NOMO-1 treated with dmso at 0.1 percent for 144 hours (cell line): Measurements from ENCODE around the gene ZNF629.

Experiments
- DNase-seq: peaks from one replicate; lab custom pipeline; 2025; ENCODE audit not compliant: unreplicated experiment; lab: John Stamatoyannopoulos, UW

Gene ZNF629

DNA sequence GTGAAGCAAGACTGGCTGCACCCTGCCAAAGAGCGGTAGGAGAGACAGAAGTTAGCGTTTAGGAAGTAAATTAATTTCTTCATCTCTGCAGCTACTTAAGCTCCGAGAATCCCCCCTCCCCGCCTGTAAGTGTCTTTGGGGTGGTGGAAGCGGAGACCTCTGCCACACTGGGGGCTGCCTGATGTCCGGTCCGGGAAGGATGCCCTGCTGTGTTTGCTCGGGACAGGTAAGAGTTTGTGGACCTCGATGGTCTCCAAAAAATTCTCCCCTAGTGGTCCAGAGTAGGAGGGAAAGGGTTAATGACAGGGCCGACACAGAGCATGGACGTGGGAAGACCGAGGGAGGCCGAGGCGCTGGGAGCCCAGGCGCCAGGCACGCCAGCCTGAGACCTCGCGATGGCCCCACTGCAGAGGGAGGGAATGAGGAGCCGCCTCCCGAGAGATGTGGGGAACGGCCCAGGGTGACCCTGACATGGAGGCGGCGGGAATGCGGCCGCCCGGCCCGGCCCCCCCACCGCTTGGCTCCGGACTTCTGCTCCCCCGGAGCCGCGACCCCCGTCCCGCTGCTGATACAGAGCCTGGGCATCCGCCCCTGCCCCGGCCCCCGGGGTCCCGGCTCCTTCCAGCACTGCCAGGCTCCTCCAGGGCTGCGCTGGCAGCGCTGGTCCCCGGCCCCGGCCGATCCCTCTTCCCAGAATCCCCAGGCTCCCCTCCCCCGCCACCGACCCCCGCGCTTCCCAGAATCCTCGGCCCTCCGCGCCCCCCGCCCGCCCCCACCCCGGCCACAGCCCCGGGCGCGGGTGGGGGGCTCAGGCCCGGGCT lies 680 bp downstream of the ZNF629 start:
- no peak for DNase-seq

DNA sequence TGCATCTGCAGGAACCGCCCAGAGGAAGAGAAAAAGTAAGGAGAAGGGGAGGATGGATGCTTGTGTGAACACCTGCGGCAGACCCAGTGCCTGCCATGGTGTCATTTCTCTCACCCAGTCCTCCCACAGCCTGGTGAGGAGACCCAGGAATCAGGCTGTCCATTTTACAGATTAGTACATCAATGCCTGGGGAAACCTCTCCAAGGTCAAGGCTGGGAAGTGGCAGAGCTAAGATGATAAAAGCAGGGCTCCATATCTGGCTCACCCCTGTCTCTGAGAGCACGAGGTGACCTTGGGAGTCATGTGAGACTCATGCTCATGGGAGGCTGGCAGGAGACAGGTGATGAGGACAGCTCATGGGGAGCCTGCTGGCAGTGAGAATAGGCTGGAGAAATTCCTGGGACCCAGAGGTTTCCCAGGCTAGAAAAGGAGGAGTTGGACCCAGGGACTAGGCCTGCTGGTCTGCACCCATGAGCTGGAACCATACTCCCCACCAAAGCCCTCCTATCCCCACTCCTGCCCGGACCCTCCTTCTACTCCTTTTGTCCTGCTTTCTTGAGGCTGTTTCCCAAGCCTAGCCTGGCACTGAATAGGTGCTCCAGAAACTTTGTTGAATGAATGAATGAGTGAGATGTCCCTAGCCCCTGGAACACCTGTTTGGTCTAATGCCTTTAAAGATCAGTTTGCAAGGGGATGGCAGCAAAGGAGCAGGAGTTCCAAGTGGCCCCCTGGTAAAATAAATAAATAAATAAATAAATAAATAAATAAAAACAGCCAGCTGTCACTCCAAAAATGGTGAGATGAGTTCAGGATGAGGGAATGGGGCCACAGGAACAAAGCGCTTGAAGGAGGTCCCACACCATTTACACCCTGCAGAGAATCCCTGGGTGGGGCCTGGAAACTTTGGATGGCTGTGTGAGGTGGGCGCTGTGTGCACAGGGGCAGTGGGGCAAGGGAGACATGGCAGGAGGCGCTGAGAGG lies 1.6 kb downstream of the ZNF629 start:
- DNase-seq, result no peak

DNA sequence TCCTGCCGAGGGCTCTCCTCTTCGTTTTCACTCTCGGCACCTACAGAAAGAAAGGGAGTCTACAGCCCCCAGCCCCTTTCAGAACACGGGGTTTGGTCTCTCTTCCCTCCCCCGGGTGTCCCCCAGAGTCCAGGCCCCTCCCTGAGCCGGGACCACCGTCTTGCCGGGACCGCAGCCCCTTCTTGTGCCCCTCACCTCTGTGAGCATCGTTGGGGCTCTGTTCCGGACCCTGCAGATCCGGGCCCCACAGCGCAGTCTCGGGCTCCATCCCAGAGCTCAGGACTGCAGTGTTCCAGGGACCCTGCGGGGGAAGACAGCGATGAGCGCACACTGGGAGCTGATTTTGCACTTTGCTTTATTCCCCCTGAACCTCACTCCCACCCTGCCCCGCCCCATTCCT lies 2.8 kb downstream of the ZNF629 start:
- DNase-seq, result no peak

DNA sequence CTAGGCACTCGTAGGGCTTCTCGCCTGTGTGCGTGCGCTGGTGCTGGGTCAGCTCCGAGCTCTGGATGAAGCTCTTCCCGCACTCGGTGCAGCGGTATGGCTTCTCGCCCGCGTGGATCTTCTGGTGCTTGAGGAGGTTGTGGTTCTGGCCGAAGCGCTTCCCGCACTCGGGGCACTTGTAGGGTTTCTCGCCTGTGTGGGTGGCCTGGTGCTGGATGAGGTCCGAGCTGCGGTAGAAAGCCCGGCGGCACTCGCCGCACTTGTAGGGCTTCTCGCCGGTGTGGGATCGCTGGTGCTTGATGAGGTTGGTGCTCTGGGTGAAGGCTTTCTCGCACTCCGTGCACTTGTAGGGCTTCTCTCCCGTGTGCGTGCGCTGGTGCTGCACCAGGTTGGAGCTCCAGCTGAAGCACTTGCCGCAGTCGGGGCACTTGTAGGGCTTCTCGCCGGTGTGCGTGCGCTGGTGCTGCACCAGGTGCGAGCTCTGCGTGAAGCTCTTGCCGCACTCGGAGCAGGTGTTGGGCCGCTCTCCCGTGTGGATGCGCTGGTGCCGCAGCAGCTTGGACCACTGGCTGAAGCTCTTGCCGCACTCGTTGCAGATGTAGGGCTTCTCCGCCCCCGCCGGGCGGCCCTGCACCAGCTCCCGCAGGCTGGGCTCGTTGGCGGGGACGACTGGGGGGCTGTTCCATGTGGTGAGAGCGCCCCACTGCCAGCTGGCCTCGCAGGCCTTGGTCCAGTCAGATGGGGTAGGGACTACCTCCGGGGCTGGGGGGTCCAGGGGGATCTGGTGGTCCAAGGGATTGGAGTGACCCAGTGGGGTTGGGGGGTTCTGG lies 3.5 kb downstream of the ZNF629 start:
- DNase-seq, result no peak

DNA sequence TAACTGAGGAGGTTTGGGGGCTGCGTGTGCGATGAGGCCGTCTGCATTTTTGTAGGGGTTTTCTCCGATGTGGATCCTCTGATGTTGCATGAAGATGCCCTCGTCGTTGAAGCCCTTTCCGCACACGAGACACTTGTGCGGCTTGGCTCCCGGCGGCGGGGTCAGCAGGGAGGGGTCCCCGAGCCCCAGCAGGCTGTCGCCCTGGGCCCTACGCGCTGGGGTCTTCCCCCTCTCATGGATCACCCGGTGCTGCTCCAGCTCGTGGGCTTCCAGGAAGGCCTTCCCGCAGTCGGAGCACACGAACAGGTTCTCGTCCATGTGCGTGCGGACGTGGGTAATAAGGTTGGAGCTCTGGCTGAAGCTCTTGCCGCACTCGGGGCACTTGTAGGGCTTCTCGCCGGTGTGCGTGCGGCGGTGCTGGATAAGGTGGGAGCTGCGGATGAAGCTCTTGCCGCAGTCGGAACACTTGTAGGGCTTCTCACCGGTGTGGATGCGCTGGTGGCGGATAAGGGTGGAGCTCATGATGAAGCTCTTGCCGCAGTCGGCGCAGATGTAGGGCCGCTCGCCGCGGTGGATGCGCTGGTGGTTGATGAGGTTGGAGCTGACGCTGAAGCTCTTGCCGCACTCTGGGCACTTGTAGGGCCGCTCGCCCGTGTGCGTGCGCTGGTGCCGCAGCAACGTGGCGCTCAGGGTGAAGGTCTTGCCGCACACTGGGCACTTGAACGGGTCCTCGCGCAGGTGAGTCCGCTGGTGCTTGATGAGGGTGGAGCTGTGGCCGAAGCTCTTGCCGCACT lies 4.3 kb downstream of the ZNF629 start:
- no peak for DNase-seq

DNA sequence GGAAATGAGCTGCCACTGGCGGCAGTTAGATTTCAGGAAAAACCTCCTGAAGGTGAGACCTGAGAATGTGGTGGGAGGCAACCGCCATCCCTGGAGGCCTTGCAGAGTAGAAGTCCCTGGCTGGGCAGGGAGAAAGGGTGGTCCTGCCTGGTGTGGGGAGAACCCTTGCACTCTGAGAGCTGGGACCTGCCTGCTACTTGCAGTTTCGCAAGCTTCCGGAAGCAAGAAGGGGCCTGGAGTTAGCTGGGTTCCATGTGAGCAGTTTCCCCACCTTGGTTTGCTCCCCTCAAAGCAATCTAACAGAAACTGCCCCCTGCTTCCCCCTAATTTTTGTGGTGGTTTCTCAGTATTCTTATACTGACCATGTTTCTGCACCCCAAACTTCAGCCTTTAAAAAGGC lies 6.5 kb downstream of the ZNF629 start:
- no peak for DNase-seq

DNA sequence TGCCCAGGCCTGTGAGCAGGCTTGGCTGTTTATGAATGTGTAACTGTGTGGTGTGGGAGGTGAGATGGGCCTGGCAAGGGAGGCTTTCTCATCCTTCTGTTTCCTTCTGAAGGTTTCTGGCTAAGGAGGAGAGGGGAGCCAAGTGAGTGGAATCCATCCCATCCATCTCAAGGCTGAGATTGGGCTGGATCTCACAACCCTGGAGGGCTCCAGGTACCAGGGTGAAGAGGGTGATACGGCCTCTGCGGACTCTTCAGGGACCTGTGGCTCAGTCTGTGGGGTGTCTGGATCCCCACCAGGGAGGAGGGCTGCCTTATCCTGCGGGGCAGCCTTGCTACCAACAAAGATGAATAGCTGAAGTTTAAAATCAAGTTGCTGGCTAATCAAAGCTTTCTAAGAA lies 7.0 kb downstream of the ZNF629 start:
- no peak for DNase-seq

DNA sequence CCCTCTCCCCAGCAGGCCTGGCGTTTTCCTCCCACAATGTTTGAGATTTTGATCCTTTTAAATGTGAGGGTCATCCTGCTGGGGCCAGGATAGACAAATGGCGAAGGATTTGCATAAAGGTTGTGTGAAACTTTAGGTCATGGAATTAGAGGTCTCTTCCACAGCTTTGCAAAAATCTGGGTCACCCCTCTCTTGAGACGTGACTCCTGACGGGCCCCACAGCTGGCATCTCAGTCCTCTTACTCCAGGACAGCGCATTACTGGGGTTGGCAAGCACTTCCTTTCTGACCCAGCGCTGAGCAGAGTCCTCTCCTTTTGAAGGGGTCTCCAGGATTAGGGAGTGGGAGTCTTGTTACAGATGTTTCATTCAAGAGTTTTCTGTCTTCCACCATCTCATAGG lies 7.4 kb downstream of the ZNF629 start:
- no peak for DNase-seq

DNA sequence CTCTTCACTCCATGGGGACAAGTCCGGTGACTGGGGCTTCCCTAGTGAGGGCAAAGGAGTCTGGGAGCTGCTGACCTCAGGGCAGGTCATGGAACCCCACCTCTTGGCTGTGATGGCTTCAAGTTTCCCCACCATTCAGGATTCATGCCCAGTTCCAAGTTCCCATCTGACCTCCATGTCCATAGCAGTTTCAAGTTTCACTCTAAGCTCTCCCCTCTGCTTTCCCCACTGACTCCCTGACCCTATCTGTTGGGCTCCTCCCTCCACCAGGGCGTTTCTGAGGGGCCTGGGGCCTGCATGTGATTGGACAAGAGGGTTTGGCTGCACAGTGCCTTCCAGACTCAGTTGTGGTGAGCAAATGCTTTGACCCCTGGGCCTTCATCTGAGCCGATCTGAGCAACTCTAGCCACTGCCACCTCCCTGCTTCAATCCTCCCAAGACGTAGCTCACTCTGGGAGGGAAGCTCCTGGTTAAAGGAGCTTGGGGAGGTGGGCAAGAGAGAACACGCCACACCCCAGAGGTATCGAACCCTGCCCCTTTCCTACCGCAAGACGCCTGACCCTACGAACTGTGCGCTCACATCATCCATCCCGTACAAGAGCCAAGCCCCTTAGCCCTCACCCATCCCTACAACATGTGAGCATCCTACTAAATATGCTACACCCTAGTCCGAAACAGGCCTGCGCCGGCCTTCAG lies 8.3 kb downstream of the ZNF629 start:
- DNase-seq, result no peak

DNA sequence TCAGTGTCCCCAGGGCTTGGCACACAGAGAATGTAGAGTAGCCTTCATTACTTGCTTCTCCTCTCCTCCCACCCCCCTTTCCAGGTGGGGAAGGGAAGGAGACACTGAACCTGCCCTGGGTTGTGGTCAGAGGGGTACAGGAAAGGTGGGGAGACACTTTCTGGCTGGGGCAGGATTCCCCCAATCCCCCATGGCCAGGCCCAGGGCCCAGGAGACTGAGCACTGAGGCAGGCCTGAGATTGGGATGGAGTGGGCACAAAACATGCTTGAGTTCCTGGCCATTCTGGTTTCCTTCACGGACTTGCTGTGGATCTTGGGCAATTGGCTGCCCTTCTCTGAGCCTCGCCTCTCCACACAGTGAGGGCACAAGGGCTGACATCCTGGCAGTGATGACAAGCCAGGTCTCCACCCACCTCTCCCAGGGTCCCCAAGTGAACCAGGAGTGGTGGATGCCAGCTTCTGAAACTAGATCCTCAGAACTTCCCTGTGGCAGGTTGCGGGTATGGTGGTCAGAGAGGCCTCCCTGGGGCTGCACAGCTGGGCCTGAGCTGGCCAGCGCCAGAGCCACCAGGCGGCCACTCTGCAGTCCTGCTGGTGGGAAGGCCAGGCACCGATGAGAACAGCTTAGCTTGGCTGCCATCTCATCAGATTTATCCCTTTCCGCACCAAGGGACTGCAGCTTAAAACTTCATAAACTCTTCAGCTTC lies 9.3 kb downstream of the ZNF629 start:
- no peak for DNase-seq

DNA sequence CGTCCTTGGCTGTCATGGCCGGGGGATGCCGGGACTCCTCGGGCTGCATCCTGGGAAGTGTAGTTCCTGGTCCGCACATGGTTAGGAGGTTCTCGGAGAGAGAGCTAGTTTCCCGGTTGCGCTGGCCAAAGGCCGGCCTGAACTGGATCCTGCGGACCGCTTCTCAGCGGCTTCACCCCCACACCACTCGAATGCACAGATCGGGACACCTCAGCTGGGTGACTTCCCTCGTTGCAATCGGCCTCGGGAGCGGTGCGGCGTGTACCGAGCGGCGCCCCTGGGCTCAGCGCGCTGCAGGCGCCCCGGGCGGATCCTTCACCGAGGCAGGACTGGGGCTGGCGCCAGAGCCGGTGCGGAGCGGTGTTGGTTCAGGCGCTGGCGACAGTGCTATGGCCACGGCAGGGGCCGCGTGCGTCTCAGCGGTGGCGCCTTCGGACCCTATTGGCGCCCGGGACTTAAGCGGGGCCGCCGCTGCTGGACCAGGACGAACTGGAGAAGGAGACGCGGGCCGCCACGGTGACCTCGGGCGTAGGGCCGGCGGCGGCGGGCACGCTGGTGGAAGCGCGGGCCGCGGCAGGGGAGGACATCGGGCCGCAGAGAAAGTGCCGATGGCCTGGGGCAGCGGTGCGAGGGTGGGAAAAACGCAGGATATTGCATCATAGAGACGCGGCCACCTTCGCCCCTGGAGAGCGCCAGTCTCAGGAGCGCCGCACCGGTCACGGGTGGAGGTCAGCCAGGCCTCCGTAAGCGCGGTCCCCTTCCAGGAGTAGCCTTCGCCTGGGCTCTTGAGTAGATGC lies 11.4 kb downstream of the ZNF629 start:
- peak; percentile 79 for DNase-seq

DNA sequence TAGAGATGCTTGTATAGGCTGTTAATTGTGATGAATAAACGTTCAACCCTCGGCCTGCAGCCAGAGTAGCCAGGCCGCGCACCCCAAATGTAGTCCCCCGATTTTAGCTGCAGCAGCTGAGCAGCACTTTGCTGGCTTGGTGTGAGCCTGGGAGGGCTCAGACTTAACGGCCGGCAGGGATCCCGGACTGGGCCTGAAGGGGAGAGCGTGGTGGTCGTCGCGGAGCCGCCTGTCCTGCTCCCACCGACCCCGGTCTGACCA lies 11.9 kb downstream of the ZNF629 start:
- DNase-seq, result no peak

DNA sequence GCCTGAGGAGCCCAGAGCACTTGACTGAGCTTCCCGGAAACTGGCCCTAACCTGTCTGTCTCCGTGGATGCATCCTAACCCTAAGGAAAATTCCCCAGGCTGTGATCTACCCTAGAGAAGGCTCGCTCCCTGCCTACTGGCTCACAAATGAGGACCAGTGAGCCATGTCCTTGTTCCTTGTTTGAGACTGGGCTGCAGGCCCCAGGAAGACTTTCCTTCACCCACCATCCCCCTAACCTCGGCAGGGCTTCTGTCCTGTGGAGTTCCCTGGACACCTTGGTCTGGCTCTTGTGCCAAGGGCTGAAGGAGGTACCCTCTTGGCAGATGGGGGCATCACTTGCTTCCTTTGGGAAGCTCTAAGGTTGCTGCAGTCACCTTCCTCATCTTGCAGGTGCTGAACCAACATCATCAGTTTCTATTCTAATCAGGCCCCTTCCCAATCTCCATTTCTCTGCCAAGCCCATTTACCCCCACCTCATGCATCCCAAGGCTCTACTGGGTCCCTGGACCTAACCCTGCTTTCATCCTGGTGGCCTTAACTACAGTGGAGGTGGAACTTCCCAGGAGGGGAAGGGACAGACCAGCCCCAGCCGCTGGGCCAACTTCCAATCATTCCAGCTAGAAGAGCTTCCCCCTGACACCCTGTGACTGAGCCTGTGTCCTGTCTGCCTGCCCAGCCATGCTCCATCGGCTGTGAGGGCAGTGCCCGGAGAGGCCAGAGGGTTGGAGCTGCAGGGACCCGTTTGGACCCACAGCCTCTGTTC lies 12.5 kb downstream of the ZNF629 start:
- DNase-seq, result no peak

DNA sequence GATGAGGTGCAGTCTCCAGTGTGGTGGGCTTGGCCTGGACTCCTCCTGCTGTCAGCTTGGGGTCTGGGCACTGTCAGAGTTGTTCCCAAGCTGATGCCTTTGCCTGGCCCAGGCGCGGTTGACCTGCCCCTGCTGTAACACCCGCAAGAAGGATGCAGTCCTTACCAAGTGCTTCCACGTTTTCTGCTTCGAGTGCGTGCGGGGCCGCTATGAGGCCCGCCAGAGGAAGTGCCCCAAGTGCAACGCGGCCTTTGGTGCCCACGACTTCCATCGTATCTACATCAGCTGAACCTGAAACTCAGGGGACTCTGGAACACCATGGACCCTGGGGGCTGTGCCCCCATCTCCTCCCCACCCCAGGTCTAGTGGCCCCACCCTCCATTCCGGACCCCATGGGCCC lies 13.2 kb downstream of the ZNF629 start:
- no peak for DNase-seq

DNA sequence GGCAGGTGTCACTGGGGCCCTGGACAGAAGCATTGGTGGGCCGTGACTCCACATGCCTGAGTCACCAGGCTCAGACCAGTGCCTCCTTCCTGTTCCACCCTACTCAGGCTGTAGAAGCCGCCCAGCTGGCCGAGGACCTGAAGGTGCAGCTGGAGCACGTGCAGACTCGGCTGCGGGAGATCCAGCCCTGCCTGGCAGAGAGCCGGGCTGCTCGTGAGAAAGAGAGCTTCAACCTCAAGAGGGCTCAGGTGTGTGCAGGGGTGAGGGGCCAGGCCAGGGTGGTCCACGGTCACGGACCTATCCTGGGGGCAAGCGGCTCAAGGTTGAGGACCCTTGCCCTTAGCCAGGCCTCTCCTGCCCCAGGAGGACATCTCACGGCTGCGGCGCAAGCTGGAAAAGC lies 15.3 kb downstream of the ZNF629 start:
- no peak for DNase-seq

DNA sequence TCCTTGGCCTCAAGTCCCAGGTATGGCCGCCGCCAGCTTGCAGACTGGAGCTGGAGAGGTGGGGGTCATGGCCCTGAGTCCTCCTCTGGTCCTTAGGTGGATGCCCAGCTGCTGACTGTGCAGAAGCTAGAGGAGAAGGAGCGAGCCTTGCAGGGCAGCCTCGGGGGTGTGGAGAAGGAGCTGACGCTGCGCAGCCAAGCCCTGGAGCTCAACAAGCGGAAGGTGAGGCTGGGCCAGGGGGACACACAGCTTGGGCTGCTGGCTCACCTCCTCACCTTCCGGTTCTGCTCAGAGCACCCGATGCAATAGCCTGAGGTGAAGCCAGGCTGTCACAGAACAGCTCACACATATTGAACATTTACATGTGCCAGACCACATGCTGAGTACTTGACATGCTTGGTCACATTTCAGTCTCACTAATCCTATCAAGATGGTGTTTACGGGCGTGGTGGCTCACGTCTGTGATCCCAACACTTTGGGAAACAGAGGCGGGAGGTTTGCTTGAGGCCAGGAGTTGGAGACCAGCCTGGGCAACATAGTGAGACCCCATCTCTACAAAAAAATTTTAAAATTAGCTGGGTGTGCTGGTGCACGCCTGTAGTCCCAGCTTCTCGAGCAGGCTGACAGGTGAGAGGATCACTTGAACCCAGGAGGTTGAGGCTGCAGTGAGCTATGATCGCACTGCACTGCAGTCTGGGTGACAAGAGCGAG lies 17.5 kb downstream of the ZNF629 start:
- no peak for DNase-seq

DNA sequence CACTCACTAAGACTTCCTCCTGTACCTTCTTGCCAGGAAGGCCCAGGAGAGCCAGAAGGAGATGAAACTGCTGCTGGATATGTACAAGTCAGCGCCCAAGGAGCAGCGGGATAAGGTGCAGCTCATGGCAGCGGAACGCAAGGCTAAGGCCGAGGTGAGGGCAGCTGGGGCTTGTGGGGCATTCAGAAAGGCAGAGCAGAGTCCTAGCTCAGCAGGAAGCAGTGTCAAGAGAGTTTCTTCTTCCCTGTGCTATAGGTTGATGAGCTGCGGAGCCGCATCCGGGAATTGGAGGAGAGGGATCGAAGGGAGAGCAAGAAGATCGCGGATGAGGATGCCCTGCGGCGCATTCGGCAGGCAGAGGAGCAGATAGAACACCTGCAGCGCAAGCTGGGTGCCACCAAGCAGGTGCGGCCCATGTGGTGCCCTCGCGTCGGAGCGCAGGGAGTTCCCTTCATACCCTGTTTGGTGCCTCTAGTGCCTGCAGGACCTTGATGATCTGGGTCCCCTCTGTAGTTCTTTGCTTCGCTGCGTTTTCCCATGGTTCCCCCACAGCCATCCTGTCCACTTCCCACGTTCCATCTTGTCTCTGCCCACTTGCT lies 18.3 kb downstream of the ZNF629 start:
- no peak for DNase-seq
